PFSK-1 (cell line): Measurements from ENCODE around the gene MDFIC2.

Experiments used
- FOXP2 ChIP-seq: optimal IDR thresholded peaks from 2 replicates; pipeline ENCODE3; 2011; ENCODE audit warnings: borderline replicate concordance, control low read depth, inconsistent platforms; ENCODE audit not compliant: insufficient read depth; ENCODE audit errors: extremely low read length, extremely low read depth
- POLR2AphosphoS5 ChIP-seq: IDR thresholded peaks from 2 replicates; pipeline ENCODE4 v1.6.1; 2012; ENCODE audit warnings: low read depth, mild to moderate bottlenecking, control low read depth, low read length, moderate library complexity
- REST ChIP-seq, 2 experiments: IDR thresholded peaks; 2 replicates each; pipeline versions ENCODE4 v1.6.1 to v1.8.0; 2011 to 2012; ENCODE audit warnings: low read depth in 2 of 2, low read length in 2 of 2, control low read depth in 1 of 2, inconsistent platforms in 1 of 2, mild to moderate bottlenecking in 1 of 2, moderate library complexity in 1 of 2; ENCODE audit not compliant: insufficient read depth in 1 of 2
- SIN3A ChIP-seq: IDR thresholded peaks from 2 replicates; pipeline ENCODE4 v1.6.1; 2012; ENCODE audit warnings: mild to moderate bottlenecking, low read length, moderate library complexity, borderline replicate concordance; ENCODE audit not compliant: insufficient read depth

- TF ChIP-seq FOXP2 (no peak), POLR2AphosphoS5 (no peak), SIN3A (no peak), REST (IDR thresholded peaks at IDR 0.05; ENCODE audit: insufficient read depth in 1 of 2, low read depth in 2 of 2, low read length in 2 of 2) (no peak)
These were observed 39.6 kb downstream of the MDFIC2 start for GRCh38 chr3:70272798-70273197.
